ENCODE results near the gene ADAM15.

Gene ADAM15

DNA sequence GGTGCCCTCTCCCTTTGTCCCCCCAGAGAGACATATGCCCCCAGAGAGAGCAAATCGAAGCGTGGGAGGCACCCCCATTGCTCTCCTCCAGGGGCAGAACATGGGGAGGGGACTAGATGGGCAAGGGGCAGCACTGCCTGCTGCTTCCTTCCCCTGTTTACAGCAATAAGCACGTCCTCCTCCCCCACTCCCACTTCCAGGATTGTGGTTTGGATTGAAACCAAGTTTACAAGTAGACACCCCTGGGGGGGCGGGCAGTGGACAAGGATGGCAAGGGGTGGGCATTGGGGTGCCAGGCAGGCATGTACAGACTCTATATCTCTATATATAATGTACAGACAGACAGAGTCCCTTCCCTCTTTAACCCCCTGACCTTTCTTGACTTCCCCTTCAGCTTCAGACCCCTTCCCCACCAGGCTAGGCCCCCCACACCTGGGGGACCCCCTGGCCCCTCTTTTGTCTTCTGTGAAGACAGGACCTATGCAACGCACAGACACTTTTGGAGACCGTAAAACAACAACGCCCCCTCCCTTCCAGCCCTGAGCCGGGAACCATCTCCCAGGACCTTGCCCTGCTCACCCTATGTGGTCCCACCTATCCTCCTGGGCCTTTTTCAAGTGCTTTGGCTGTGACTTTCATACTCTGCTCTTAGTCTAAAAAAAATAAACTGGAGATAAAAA is 35.9 kb downstream of the ADAM15 start:
- Histone ChIP-seq H3K9ac (ENCODE audit: low read length) (no peak overlapping the region), H3K23ac (ENCODE audit: low read length in 2 of 2) (no peak overlapping the region), H3K4me2 (ENCODE audit: low read length, poor library complexity, severe bottlenecking) (no peak overlapping the region), H4K8ac (ENCODE audit: low read length) (peak overlapping the region; percentile 48), H3K9me3 (ENCODE audit: control insufficient read depth, low read length) (no peaks in the 10 kb centered on the region), H3K27me3 (ENCODE audit: control insufficient read depth in 1 of 2, insufficient read depth in 1 of 2, low read length in 2 of 2) (peaks cover 24 to 35% of the 10 kb centered on the region in 2 experiments), H2BK12ac (ENCODE audit: low read length in 2 of 2) (peak overlapping the region in 1 of 2 experiments; percentile 4), H3K4me3 (ENCODE audit: insufficient read depth in 1 of 2, low read depth in 1 of 2, low read length in 2 of 2) (no peak overlapping the region), H3K79me1 (replicated peaks; ENCODE audit: low read length, poor library complexity, severe bottlenecking) (no peaks in the 10 kb centered on the region), H3K4me1 (ENCODE audit: control insufficient read depth, insufficient read depth, low read depth, low read length) (peaks cover 39% of the 10 kb centered on the region), H2BK5ac (ENCODE audit: low read depth, low read length, poor library complexity, severe bottlenecking) (no peak overlapping the region), H3K14ac (ENCODE audit: low read length in 2 of 2) (no peak overlapping the region), H4K91ac (ENCODE audit: low read length) (no peak overlapping the region), H2AK5ac (ENCODE audit: low read length, severe bottlenecking) (no peak overlapping the region), H3K18ac (ENCODE audit: low read depth in 1 of 2, low read length in 2 of 2) (no peak overlapping the region), H2BK15ac (ENCODE audit: low read depth, poor library complexity, severe bottlenecking) (no peak overlapping the region), H3K36me3 (ENCODE audit: control insufficient read depth in 1 of 2, insufficient read depth in 2 of 2, low read depth in 1 of 2, low read length in 2 of 2) (peaks cover 0 to 4% of the 10 kb centered on the region in 2 experiments), H3K4ac (ENCODE audit: low read depth in 1 of 2, low read length in 2 of 2) (no peak overlapping the region), H3K27ac (ENCODE audit: low read length, poor library complexity, severe bottlenecking) (no peak overlapping the region), H2BK120ac (ENCODE audit: low read depth, low read length) (no peak overlapping the region), H2AFZ (ENCODE audit: low read depth, low read length) (no peak overlapping the region)
- no peak for DNase-seq
- WGBS: 60% methylated on average over 4 of the region's 8 CpGs

DNA sequence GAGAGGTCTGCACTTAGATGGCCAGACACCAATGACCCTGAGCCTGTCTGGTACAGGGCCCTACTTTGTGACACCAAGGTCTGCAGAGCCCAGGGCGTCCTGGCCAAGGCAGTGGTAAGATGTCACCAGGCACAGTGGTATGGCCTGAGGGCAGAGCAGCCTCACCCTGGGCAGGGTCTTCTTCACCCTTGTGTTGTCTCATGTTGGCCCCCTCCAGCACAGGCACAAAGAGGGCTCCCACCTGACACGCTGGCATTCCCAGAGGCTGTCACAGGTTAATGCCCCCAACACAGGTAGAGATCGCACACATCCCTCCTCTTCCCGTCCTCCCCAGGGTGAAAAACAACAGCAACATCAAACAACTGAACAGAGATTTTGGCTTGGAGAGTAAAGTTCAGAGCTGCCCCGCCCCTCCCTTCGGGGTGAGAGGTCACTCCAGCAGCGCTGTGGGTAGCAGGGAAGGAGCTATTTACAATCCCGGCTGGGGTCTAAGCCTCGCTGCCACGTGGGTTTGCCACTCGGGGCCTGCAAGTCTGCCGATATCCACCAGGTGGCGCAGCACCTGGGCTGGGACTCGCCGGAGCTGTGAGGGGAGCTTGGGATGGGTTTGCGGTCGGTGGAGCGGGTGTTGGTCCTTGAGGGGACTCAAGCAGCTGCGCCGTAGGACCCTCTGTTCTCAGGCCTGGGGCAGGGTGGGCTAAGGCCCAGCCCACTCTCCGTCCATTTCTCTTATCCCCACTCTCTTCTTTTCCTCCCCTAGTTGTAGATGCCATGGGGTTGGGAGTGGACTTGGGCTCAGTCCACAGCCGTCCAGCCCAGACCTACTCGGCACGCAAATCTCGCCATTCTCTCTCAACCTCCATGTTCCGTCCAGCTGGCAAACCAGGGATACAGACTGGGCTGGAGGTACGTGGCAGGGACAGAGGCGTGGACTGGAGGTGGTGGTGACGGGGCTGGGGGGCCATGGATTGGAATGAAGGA is 40.2 kb downstream of the ADAM15 start:
- H3K9me3 ChIP-seq (ENCODE audit: control insufficient read depth, low read length): no peaks in the 10 kb centered on the region
- no peak overlapping the region for H3K4me3 ChIP-seq (ENCODE audit: insufficient read depth in 1 of 2, low read depth in 1 of 2, low read length in 2 of 2)
- H2BK120ac ChIP-seq (ENCODE audit: low read depth, low read length): no peak overlapping the region

DNA sequence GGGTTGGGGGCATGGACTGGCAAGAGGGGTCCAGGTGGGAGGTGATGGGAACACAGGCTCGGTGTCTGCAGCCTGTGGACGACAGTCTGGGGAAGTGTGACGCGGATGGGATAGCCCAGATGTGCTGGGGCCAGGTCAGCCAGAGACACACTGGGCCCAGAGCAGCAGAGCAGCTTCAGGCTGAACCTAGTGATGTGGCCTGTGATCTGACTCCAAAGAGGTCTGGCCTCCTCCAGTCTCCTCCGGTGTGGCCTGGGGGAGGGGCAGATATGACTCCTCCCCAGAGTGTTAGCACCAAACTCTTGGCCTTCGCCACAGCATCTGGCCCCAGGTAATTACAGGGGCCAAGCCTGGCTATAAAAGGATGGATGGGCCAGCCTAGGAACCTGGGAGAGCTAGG is 41.0 kb downstream of the ADAM15 start:
- Histone ChIP-seq H3K27me3 (ENCODE audit: control insufficient read depth in 1 of 2, insufficient read depth in 1 of 2, low read length in 2 of 2) (peaks cover 12 to 42% of the 10 kb centered on the region in 2 experiments), H3K23ac (ENCODE audit: low read length in 2 of 2) (no peak overlapping the region), H2BK12ac (ENCODE audit: low read length in 2 of 2) (no peak overlapping the region), H4K91ac (ENCODE audit: low read length) (no peak overlapping the region), H3K36me3 (ENCODE audit: control insufficient read depth in 1 of 2, insufficient read depth in 2 of 2, low read depth in 1 of 2, low read length in 2 of 2) (no peaks in the 10 kb centered on the region), H3K4me3 (ENCODE audit: insufficient read depth in 1 of 2, low read depth in 1 of 2, low read length in 2 of 2) (no peak overlapping the region), H3K9me3 (ENCODE audit: control insufficient read depth, low read length) (no peaks in the 10 kb centered on the region), H3K27ac (ENCODE audit: low read length, poor library complexity, severe bottlenecking) (no peak overlapping the region), H2AK5ac (ENCODE audit: low read length, severe bottlenecking) (no peak overlapping the region), H3K4me2 (ENCODE audit: low read length, poor library complexity, severe bottlenecking) (no peak overlapping the region), H3K79me1 (replicated peaks; ENCODE audit: low read length, poor library complexity, severe bottlenecking) (no peaks in the 10 kb centered on the region), H2BK5ac (ENCODE audit: low read depth, low read length, poor library complexity, severe bottlenecking) (no peak overlapping the region), H3K4ac (ENCODE audit: low read depth in 1 of 2, low read length in 2 of 2) (no peak overlapping the region), H3K9ac (ENCODE audit: low read length) (no peak overlapping the region), H3K4me1 (ENCODE audit: control insufficient read depth, insufficient read depth, low read depth, low read length) (peaks cover 10% of the 10 kb centered on the region), H3K14ac (ENCODE audit: low read length in 2 of 2) (no peak overlapping the region), H2BK120ac (ENCODE audit: low read depth, low read length) (no peak overlapping the region), H4K8ac (ENCODE audit: low read length) (no peak overlapping the region), H2BK15ac (ENCODE audit: low read depth, poor library complexity, severe bottlenecking) (no peak overlapping the region), H3K18ac (ENCODE audit: low read depth in 1 of 2, low read length in 2 of 2) (no peak overlapping the region), H2AFZ (ENCODE audit: low read depth, low read length) (no peak overlapping the region)
- no peak for DNase-seq
- 88% methylated on average over 6 of the region's 6 CpGs for WGBS

More for the DNA sequence above, 40.2 kb downstream of the ADAM15 start:
- WGBS: 54% methylated on average over 15 of the region's 29 CpGs
- no peak overlapping the region for H3K4ac ChIP-seq (ENCODE audit: low read depth in 1 of 2, low read length in 2 of 2)
- H3K23ac ChIP-seq (ENCODE audit: low read length in 2 of 2): no peak overlapping the region
- no peak overlapping the region for H2BK12ac ChIP-seq (ENCODE audit: low read length in 2 of 2)
- H2BK5ac ChIP-seq (ENCODE audit: low read depth, low read length, poor library complexity, severe bottlenecking): no peak overlapping the region
- H2BK15ac ChIP-seq (ENCODE audit: low read depth, poor library complexity, severe bottlenecking): no peak overlapping the region
- H3K18ac ChIP-seq (ENCODE audit: low read depth in 1 of 2, low read length in 2 of 2): no peak overlapping the region
- H3K36me3 ChIP-seq (ENCODE audit: control insufficient read depth in 1 of 2, insufficient read depth in 2 of 2, low read depth in 1 of 2, low read length in 2 of 2): peaks cover 0 to 2% of the 10 kb centered on the region in 2 experiments
- no peaks in the 10 kb centered on the region for H3K79me1 ChIP-seq (replicated peaks; ENCODE audit: low read length, poor library complexity, severe bottlenecking)
- H2AFZ ChIP-seq (ENCODE audit: low read depth, low read length): no peak overlapping the region
- H3K4me1 ChIP-seq (ENCODE audit: control insufficient read depth, insufficient read depth, low read depth, low read length): peaks cover 16% of the 10 kb centered on the region
- peak; percentile 70 for DNase-seq
- no peak overlapping the region for H4K91ac ChIP-seq (ENCODE audit: low read length)
- H3K4me2 ChIP-seq (ENCODE audit: low read length, poor library complexity, severe bottlenecking): no peak overlapping the region
- no peak overlapping the region for H3K27ac ChIP-seq (ENCODE audit: low read length, poor library complexity, severe bottlenecking)
- H2AK5ac ChIP-seq (ENCODE audit: low read length, severe bottlenecking): no peak overlapping the region
- H4K8ac ChIP-seq (ENCODE audit: low read length): peak overlapping the region; percentile 1
- H3K14ac ChIP-seq (ENCODE audit: low read length in 2 of 2): no peak overlapping the region
- H3K9ac ChIP-seq (ENCODE audit: low read length): peak overlapping the region; percentile 42
- H3K27me3 ChIP-seq (ENCODE audit: control insufficient read depth in 1 of 2, insufficient read depth in 1 of 2, low read length in 2 of 2): peaks cover 10 to 40% of the 10 kb centered on the region in 2 experiments

DNA sequence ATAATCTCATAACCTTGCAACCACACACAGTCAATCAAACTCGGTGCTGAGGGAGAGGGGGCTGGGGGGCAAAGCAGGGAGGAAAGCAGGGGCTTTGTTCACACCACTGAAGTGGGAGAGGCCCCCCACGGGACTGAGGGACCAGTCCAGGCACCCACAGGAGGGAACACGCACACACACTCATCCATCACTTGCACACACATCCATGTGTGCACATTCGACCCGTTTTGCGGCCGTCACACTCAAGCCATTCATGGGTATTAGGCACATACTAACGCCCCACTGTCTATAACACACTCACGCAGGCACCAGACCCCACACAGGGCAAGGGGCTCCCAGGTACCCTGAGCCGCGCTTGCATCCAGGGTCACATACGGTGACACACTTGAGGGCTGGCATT is 41.5 kb downstream of the ADAM15 start:
- Histone ChIP-seq H3K4ac (ENCODE audit: low read depth in 1 of 2, low read length in 2 of 2) (no peak overlapping the region), H2BK12ac (ENCODE audit: low read length in 2 of 2) (no peak overlapping the region), H3K27ac (ENCODE audit: low read length, poor library complexity, severe bottlenecking) (no peak overlapping the region), H3K9ac (ENCODE audit: low read length) (no peak overlapping the region), H2AFZ (ENCODE audit: low read depth, low read length) (no peak overlapping the region), H3K4me1 (ENCODE audit: control insufficient read depth, insufficient read depth, low read depth, low read length) (peaks cover 10% of the 10 kb centered on the region), H3K18ac (ENCODE audit: low read depth in 1 of 2, low read length in 2 of 2) (no peak overlapping the region), H4K8ac (ENCODE audit: low read length) (no peak overlapping the region), H2BK120ac (ENCODE audit: low read depth, low read length) (no peak overlapping the region), H4K91ac (ENCODE audit: low read length) (no peak overlapping the region), H2BK5ac (ENCODE audit: low read depth, low read length, poor library complexity, severe bottlenecking) (no peak overlapping the region), H3K23ac (ENCODE audit: low read length in 2 of 2) (no peak overlapping the region), H3K4me3 (ENCODE audit: insufficient read depth in 1 of 2, low read depth in 1 of 2, low read length in 2 of 2) (no peak overlapping the region), H3K79me1 (replicated peaks; ENCODE audit: low read length, poor library complexity, severe bottlenecking) (no peaks in the 10 kb centered on the region), H3K4me2 (ENCODE audit: low read length, poor library complexity, severe bottlenecking) (no peak overlapping the region), H2BK15ac (ENCODE audit: low read depth, poor library complexity, severe bottlenecking) (no peak overlapping the region), H3K9me3 (ENCODE audit: control insufficient read depth, low read length) (no peaks in the 10 kb centered on the region), H3K36me3 (ENCODE audit: control insufficient read depth in 1 of 2, insufficient read depth in 2 of 2, low read depth in 1 of 2, low read length in 2 of 2) (no peaks in the 10 kb centered on the region), H2AK5ac (ENCODE audit: low read length, severe bottlenecking) (no peak overlapping the region), H3K27me3 (ENCODE audit: control insufficient read depth in 1 of 2, insufficient read depth in 1 of 2, low read length in 2 of 2) (peaks cover 13 to 44% of the 10 kb centered on the region in 2 experiments), H3K14ac (ENCODE audit: low read length in 2 of 2) (no peak overlapping the region)
- WGBS: 87% methylated on average over 11 of the region's 12 CpGs
- no peak for DNase-seq
